Fibroblast of lung (primary cell): Measurements from ENCODE around the gene EXOC6B. TPM values are rescaled to one million over a fixed set of nuclear protein-coding genes. Genes with fewer than 3 reads are reported as not detected.

Experiments
- DNase-seq, 2 donors: peaks; one replicate each; pipeline versions ENCODE4 v3.0.0 to v3.0.0-alpha.2; 2010; ENCODE audit warnings: low read depth in 2 of 2
- H2AFZ ChIP-seq: 2 replicates; pipeline ENCODE4 v1.5.1; 2012; ENCODE audit warnings: low read length, control low read depth, inconsistent platforms
- H3K27ac ChIP-seq: 2 replicates; pipeline ENCODE4 v1.5.1; 2011; ENCODE audit warnings: low read length, control low read depth; ENCODE audit not compliant: insufficient read depth
- H3K27me3 ChIP-seq: 2 replicates; pipeline ENCODE4 v1.5.1; 2011; ENCODE audit warnings: mild to moderate bottlenecking, low read length; ENCODE audit not compliant: control insufficient read depth, insufficient read depth
- H3K36me3 ChIP-seq: 2 replicates; pipeline ENCODE4 v1.5.1; 2011; ENCODE audit warnings: low read length; ENCODE audit not compliant: control insufficient read depth, insufficient read depth
- H3K4me1 ChIP-seq: 2 replicates; pipeline ENCODE4 v1.5.1; 2011; ENCODE audit warnings: low read length; ENCODE audit not compliant: control insufficient read depth, insufficient read depth; ENCODE audit errors: extremely low read depth
- H3K4me2 ChIP-seq: 2 replicates; pipeline ENCODE4 v1.5.1; 2011; ENCODE audit warnings: low read length, control low read depth; ENCODE audit not compliant: insufficient read depth; ENCODE audit errors: extremely low read depth
- H3K4me3 ChIP-seq, 4 experiments: fragments of 200-600 bp in 1 of 4; sonication (generic) in 1 of 4; replicated peaks in 1 of 4; 2 replicates each; pipeline ENCODE4 v1.5.1; 2011 to 2016; ENCODE audit warnings: low read length in 4 of 4, low read depth in 3 of 4, mild to moderate bottlenecking in 3 of 4, control low read depth in 2 of 4, inconsistent platforms in 1 of 4, mixed read lengths in 1 of 4; ENCODE audit not compliant: insufficient read depth in 1 of 4; ENCODE audit errors: control extremely low read depth in 1 of 4
- H3K79me2 ChIP-seq: 2 replicates; pipeline ENCODE4 v1.5.1; 2012; ENCODE audit warnings: mild to moderate bottlenecking, low read length, inconsistent platforms; ENCODE audit not compliant: control insufficient read depth, insufficient read depth
- H3K9ac ChIP-seq: 2 replicates; pipeline ENCODE4 v1.5.1; 2011; ENCODE audit warnings: mild to moderate bottlenecking, low read length, control low read depth; ENCODE audit not compliant: insufficient read depth
- H3K9me3 ChIP-seq: 2 replicates; pipeline ENCODE4 v1.5.1; 2012; ENCODE audit warnings: low read depth, low read length; ENCODE audit not compliant: control insufficient read depth, insufficient read depth
- H4K20me1 ChIP-seq: 2 replicates; pipeline ENCODE4 v1.5.1; 2011; ENCODE audit warnings: low read length; ENCODE audit not compliant: control insufficient read depth, insufficient read depth; ENCODE audit errors: extremely low read depth
- EZH2 ChIP-seq: IDR thresholded peaks from 2 replicates; pipeline ENCODE4 v1.5.1; 2012; ENCODE audit warnings: low read length, control low read depth, mild to moderate bottlenecking; ENCODE audit errors: missing control alignments
- polyA plus RNA-seq, 2 donors: library from polyadenylated mRNA; depleted of rRNA in 1 of 2; stranded (reverse) in 1 of 2; unstranded in 1 of 2; fragments of >200 nt; gene quantifications; 2 replicates each; pipeline ENCODE4 v1.2.1, GENCODE V29; 2011 to 2012; ENCODE audit warnings: missing spikeins in 1 of 2
- total RNA-seq: library from RNA; depleted of rRNA; stranded (reverse); fragments of >200 nt; gene quantifications from 2 replicates; pipeline ENCODE4 v1.2.1, GENCODE V29; 2014
- TF ChIP-seq, protein P1 (sequence below), 2 donors: IDR thresholded peaks in 1 of 2; conservative IDR thresholded peaks in 1 of 2; 1 replicate in 1 of 2; 2 replicates in 1 of 2; pipeline ENCODE4 v1.5.1; 2011 to 2012; ENCODE audit warnings: low read length in 2 of 2, control low read depth in 1 of 2, inconsistent platforms in 1 of 2, low read depth in 1 of 2, mild to moderate bottlenecking in 1 of 2

Gene EXOC6B
- total and polyA plus RNA-seq, 2 donors (not counting 1 experiment from before 2014, with no cell fraction given) = 26.3 to 36.5 TPM

- Histone ChIP-seq H3K27ac (no peak overlapping the region), H3K4me3 (no peak overlapping the region), H3K27me3 (no peaks in the 10 kb centered on the region), H3K36me3 (no peaks in the 10 kb centered on the region), H3K79me2 (no peaks in the 10 kb centered on the region), H2AFZ (no peak overlapping the region), H3K9ac (no peak overlapping the region), H3K4me1 (peaks cover 3% of the 10 kb centered on the region), H3K9me3 (no peaks in the 10 kb centered on the region), H4K20me1 (no peaks in the 10 kb centered on the region), H3K4me2 (no peak overlapping the region)
- TF ChIP-seq EZH2 = no peak
- TF ChIP-seq, protein P1, sequence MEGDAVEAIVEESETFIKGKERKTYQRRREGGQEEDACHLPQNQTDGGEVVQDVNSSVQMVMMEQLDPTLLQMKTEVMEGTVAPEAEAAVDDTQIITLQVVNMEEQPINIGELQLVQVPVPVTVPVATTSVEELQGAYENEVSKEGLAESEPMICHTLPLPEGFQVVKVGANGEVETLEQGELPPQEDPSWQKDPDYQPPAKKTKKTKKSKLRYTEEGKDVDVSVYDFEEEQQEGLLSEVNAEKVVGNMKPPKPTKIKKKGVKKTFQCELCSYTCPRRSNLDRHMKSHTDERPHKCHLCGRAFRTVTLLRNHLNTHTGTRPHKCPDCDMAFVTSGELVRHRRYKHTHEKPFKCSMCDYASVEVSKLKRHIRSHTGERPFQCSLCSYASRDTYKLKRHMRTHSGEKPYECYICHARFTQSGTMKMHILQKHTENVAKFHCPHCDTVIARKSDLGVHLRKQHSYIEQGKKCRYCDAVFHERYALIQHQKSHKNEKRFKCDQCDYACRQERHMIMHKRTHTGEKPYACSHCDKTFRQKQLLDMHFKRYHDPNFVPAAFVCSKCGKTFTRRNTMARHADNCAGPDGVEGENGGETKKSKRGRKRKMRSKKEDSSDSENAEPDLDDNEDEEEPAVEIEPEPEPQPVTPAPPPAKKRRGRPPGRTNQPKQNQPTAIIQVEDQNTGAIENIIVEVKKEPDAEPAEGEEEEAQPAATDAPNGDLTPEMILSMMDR (conservative IDR thresholded peaks at IDR 0.05 in 1 of 2, IDR thresholded peaks at IDR 0.05 in 1 of 2; ENCODE audit: low read depth in 1 of 2, low read length in 2 of 2) = no peak
- peak; percentile 67 to 76 for DNase-seq
Measured at GRCh38 chr2:72788756-72789155, 37.1 kb downstream of the EXOC6B start.

GRCh38 chr2:72785517-72785916, 40.3 kb downstream of the EXOC6B start:
- Histone ChIP-seq H3K36me3 (no peaks in the 10 kb centered on the region), H3K9me3 (no peaks in the 10 kb centered on the region), H3K4me1 (peaks cover 3% of the 10 kb centered on the region), H3K27ac (no peak overlapping the region), H3K4me2 (no peak overlapping the region), H3K79me2 (no peaks in the 10 kb centered on the region), H4K20me1 (no peaks in the 10 kb centered on the region), H2AFZ (no peak overlapping the region), H3K4me3 (no peak overlapping the region), H3K27me3 (no peaks in the 10 kb centered on the region), H3K9ac (no peak overlapping the region)
- DNase-seq = no peak
- TF ChIP-seq EZH2 = no peak
- TF ChIP-seq, protein P1 (conservative IDR thresholded peaks at IDR 0.05 in 1 of 2, IDR thresholded peaks at IDR 0.05 in 1 of 2; ENCODE audit: low read depth in 1 of 2, low read length in 2 of 2) = no peak

GRCh38 chr2:72782520-72782919, 43.3 kb downstream of the EXOC6B start:
- no peaks in the 10 kb centered on the region for H3K36me3 ChIP-seq
- H3K4me1 ChIP-seq = no peaks in the 10 kb centered on the region
- no peaks in the 10 kb centered on the region for H3K9me3 ChIP-seq
- no peak for DNase-seq
- no peaks in the 10 kb centered on the region for H3K27me3 ChIP-seq
- H3K4me3 ChIP-seq = no peak overlapping the region
- no peaks in the 10 kb centered on the region for H3K79me2 ChIP-seq
- H2AFZ ChIP-seq = no peak overlapping the region
- TF ChIP-seq, protein P1 (conservative IDR thresholded peaks at IDR 0.05 in 1 of 2, IDR thresholded peaks at IDR 0.05 in 1 of 2; ENCODE audit: low read depth in 1 of 2, low read length in 2 of 2) = no peak
- no peak for TF ChIP-seq EZH2
- H4K20me1 ChIP-seq = no peaks in the 10 kb centered on the region
- H3K4me2 ChIP-seq = no peak overlapping the region
- H3K27ac ChIP-seq = no peak overlapping the region
- H3K9ac ChIP-seq = no peak overlapping the region
